HEK293 (cell line): Measurements from ENCODE around the gene TMEM79.
A peak's percentile ranks its signal among the peaks of the same experiment; 100 is the strongest.
"Not testable (repeated sequence)": the region's sequence is repeated elsewhere in the genome, so short reads cannot be mapped to it uniquely, and the experiment has no call there.

Source experiments
- CTCF ChIA-PET: fragments of 350-600 bp; formaldehyde crosslinking; extraction: SDS; loops from one replicate; lab custom pipeline; 2021; ENCODE audit warnings: antibody characterized with exemption; lab: Yijun Ruan, JAX
- POLR2A ChIA-PET: fragments of 300-600 bp; formaldehyde crosslinking; extraction: SDS; loops from one replicate; lab custom pipeline; 2020; ENCODE audit warnings: antibody characterized with exemption, inconsistent platforms; lab: Yijun Ruan, JAX
- H3K27ac ChIP-seq: fragments of 200-500 bp; sonication (Bioruptor generic); 2 replicates; pipeline ENCODE4 v1.5.1; 2014; ENCODE audit warnings: low read depth, low read length, control low read depth, inconsistent platforms; ENCODE audit errors: extremely low read depth
- H3K36me3 ChIP-seq, 2 experiments: fragments of 200-500 bp in 1 of 2; sonication (Bioruptor generic) in 1 of 2; 1 replicate in 1 of 2; 2 replicates in 1 of 2; pipeline ENCODE4 v1.5.1; 2014 to 2017; ENCODE audit warnings: inconsistent platforms in 2 of 2, low read length in 2 of 2; ENCODE audit not compliant: control insufficient read depth in 2 of 2, insufficient read depth in 1 of 2
- H3K4me1 ChIP-seq: fragments of 200-500 bp; sonication (Bioruptor generic); 2 replicates; pipeline ENCODE4 v1.5.1; 2014; ENCODE audit warnings: mild to moderate bottlenecking, low read length, inconsistent platforms; ENCODE audit not compliant: control insufficient read depth, insufficient read depth
- H3K4me3 ChIP-seq: 2 replicates; pipeline ENCODE4 v1.5.1; 2011; ENCODE audit warnings: low read depth, mild to moderate bottlenecking, control low read depth, low read length, moderate library complexity
- H3K9me3 ChIP-seq: fragments of 200-500 bp; sonication (Bioruptor generic); 2 replicates; pipeline ENCODE4 v1.5.1; 2014; ENCODE audit warnings: low read depth, low read length, inconsistent platforms; ENCODE audit not compliant: control insufficient read depth, insufficient read depth
- ATF2 ChIP-seq: fragments of 450-650 bp; formaldehyde crosslinking; IDR thresholded peaks from 2 replicates; pipeline ENCODE4 v1.5.1; 2016; ENCODE audit warnings: missing biosample characterization, missing genetic modification characterization, low read depth
- CTCF ChIP-seq: fragments of 450-650 bp; formaldehyde crosslinking; IDR thresholded peaks from 2 replicates; pipeline ENCODE4 v1.5.1; 2016; ENCODE audit warnings: missing biosample characterization, missing genetic modification characterization
- IKZF3 ChIP-seq: fragments of 450-650 bp; IDR thresholded peaks from 2 replicates; pipeline ENCODE4 v1.5.0; 2018; ENCODE audit warnings: missing biosample characterization, mild to moderate bottlenecking, missing genetic modification characterization, moderate library complexity
- MZF1 ChIP-seq: fragments of 450-650 bp; formaldehyde crosslinking; IDR thresholded peaks from 2 replicates; pipeline ENCODE4 v1.5.1; 2017; ENCODE audit warnings: missing biosample characterization, missing genetic modification characterization, borderline replicate concordance
- PATZ1 ChIP-seq: fragments of 450-650 bp; formaldehyde crosslinking; IDR thresholded peaks from 2 replicates; pipeline ENCODE4 v1.5.1; 2016; ENCODE audit warnings: missing biosample characterization, missing genetic modification characterization
- PRDM10 ChIP-seq: fragments of 450-650 bp; formaldehyde crosslinking; IDR thresholded peaks from 2 replicates; pipeline ENCODE4 v1.5.1; 2016; ENCODE audit warnings: missing biosample characterization, missing genetic modification characterization
- SCRT2 ChIP-seq: fragments of 450-650 bp; formaldehyde crosslinking; IDR thresholded peaks from 2 replicates; pipeline ENCODE4 v1.5.1; 2016; ENCODE audit warnings: missing biosample characterization, missing genetic modification characterization
- ZBTB8A ChIP-seq: fragments of 450-650 bp; formaldehyde crosslinking; IDR thresholded peaks from 2 replicates; pipeline ENCODE4 v1.5.1; 2016; ENCODE audit warnings: missing biosample characterization, missing genetic modification characterization
- ZNF169 ChIP-seq: fragments of 450-650 bp; formaldehyde crosslinking; IDR thresholded peaks from 2 replicates; pipeline ENCODE4 v1.5.1; 2016; ENCODE audit warnings: missing biosample characterization, missing genetic modification characterization
- ZNF184 ChIP-seq: fragments of 450-650 bp; IDR thresholded peaks from 2 replicates; pipeline ENCODE4 v1.5.1; 2018; ENCODE audit warnings: missing biosample characterization, mild to moderate bottlenecking, missing genetic modification characterization
- ZNF600 ChIP-seq: fragments of 450-650 bp; formaldehyde crosslinking; IDR thresholded peaks from 2 replicates; pipeline ENCODE4 v1.5.1; 2016; ENCODE audit warnings: missing biosample characterization, missing genetic modification characterization
- ZSCAN30 ChIP-seq: fragments of 450-650 bp; IDR thresholded peaks from 2 replicates; pipeline ENCODE4 v1.5.1; 2018; ENCODE audit warnings: missing biosample characterization, mild to moderate bottlenecking, missing genetic modification characterization, moderate library complexity

Gene TMEM79

GRCh38 chr1:156320560-156320959, 36.4 kb downstream of the TMEM79 start:
- H3K4me1 ChIP-seq: no peaks in the 10 kb centered on the region
- H3K4me3 ChIP-seq: no peak overlapping the region
- no peak overlapping the region for H3K27ac ChIP-seq
- H3K36me3 ChIP-seq: peaks cover 92 to 96% of the 10 kb centered on the region in 2 experiments
- TF ChIP-seq IKZF3 (tag by site-specific recombination) (no peak), ZNF169 (no peak), ZSCAN30 (no peak), ZNF184 (no peak), ATF2 (no peak), SCRT2 (no peak)
- TF ChIP-seq, all 188 proteins: peak for 0
- CTCF ChIA-PET: interaction anchor here (0.7 to 1.6 kb wide), 7 partner anchors 10 to 223 kb away, joined by 3 to 9 read pairs (median 5); no protein-coding TSS in a partner anchor
- POLR2A ChIA-PET: interaction anchor here (1.4 kb wide), 1 partner anchor 38 kb away, joined by 6 read pairs; the partner anchor contains the start of gene SMG5
- H3K9me3 ChIP-seq: no peaks in the 10 kb centered on the region

GRCh38 chr1:156323179-156323578, 39.1 kb downstream of the TMEM79 start:
- POLR2A ChIA-PET: interaction anchor here (0.6 kb wide), 1 partner anchor 190 kb away, joined by 7 read pairs; no protein-coding TSS in a partner anchor
- H3K27ac ChIP-seq, H3K4me1 ChIP-seq, H3K9me3 ChIP-seq, CTCF ChIA-PET, H3K4me3 ChIP-seq: not testable (repeated sequence)
- H3K36me3 ChIP-seq: peaks cover 81 to 85% of the 10 kb centered on the region in 2 experiments

- Histone ChIP-seq H3K9me3 (no peaks in the 10 kb centered on the region), H3K27ac (no peak overlapping the region; the same call in 1 of the 2 replicates), H3K36me3 (peaks cover 43 to 54% of the 10 kb centered on the region in 2 experiments), H3K4me1 (peaks cover 5% of the 10 kb centered on the region; the same call in 1 of the 2 replicates), H3K4me3 (no peak overlapping the region; the same call in 1 of the 2 replicates)
- POLR2A ChIA-PET: no interaction called here
- CTCF ChIA-PET: interaction anchor here (0.5 to 2.1 kb wide), 8 partner anchors 9 to 229 kb away, joined by 3 to 14 read pairs (median 4); no protein-coding TSS in a partner anchor
- TF ChIP-seq MZF1 (peak; percentile 88; the same call in 1 of the 2 replicates), ZBTB8A (tag by site-specific recombination) (no peak), CTCF (tag by site-specific recombination) (peak; percentile 51), SCRT2 (peak; percentile 72), PRDM10 (tag by site-specific recombination) (peak; percentile 61), PATZ1 (tag by site-specific recombination) (no peak), ZNF600 (tag by site-specific recombination) (no peak)
Measured at GRCh38 chr1:156336242-156336641, 52.1 kb downstream of the TMEM79 start.
